ENCODE data around the gene HAP1. TPM values are rescaled to one million over a fixed set of nuclear protein-coding genes. Genes with fewer than 3 reads are reported as not detected.
"Not testable (repeated sequence)": the region's sequence is repeated elsewhere in the genome, so short reads cannot be mapped to it uniquely, and the experiment has no call there.

HAP1 gene
- total RNA-seq, 1 donor from 2014 or later, result 0.62 TPM

GRCh38 chr17:41777157-41777573 is 42.7 kb upstream of the HAP1 start:
- H3K9me3 ChIP-seq, result no peaks in the 10 kb centered on the region
- H3K36me3 ChIP-seq, result peaks cover 5% of the 10 kb centered on the region
- H3K4me1 ChIP-seq, result peaks cover 91% of the 10 kb centered on the region
- peak; percentile 37 to 52 for ATAC-seq
- intact Hi-C loops (cut with DNase I), result no loop called here
- TF ChIP-seq CTCF (IDR thresholded peaks at IDR 0.05), result no peak
- H3K27ac ChIP-seq, result peak overlapping the region; percentile 83
- no peak for DNase-seq
- no peak overlapping the region for H3K4me3 ChIP-seq
- H3K27me3 ChIP-seq (ENCODE audit: low read depth), result no peaks in the 10 kb centered on the region

GRCh38 chr17:41776262-41776900 is 41.9 kb upstream of the HAP1 start:
- ATAC-seq, DNase-seq: not testable (repeated sequence)
- H3K4me1 ChIP-seq, result peaks cover 89% of the 10 kb centered on the region

GRCh38 chr17:41775394-41776226 is 41.2 kb upstream of the HAP1 start:
- peaks cover 86% of the 10 kb centered on the region for H3K4me1 ChIP-seq
- intact Hi-C loops (cut with DNase I), result no loop called here
- TF ChIP-seq CTCF (IDR thresholded peaks at IDR 0.05), result no peak
- H3K4me3 ChIP-seq, result peak overlapping the region; percentile 0
- no peak for ATAC-seq
- no peaks in the 10 kb centered on the region for H3K9me3 ChIP-seq
- no peak for DNase-seq
- peaks cover 15% of the 10 kb centered on the region for H3K36me3 ChIP-seq
- H3K27ac ChIP-seq, result peak overlapping the region; percentile 83
- H3K27me3 ChIP-seq (ENCODE audit: low read depth), result no peaks in the 10 kb centered on the region

More at GRCh38 chr17:41776262-41776900, 41.9 kb upstream of the HAP1 start:
- H3K4me3 ChIP-seq; H3K9me3 ChIP-seq; H3K27me3 ChIP-seq (ENCODE audit: low read depth); H3K36me3 ChIP-seq; intact Hi-C loops (cut with DNase I): not testable (repeated sequence)
- peak overlapping the region; percentile 83 for H3K27ac ChIP-seq

- Histone ChIP-seq H3K4me3 (no peak overlapping the region), H3K4me1 (peaks cover 72% of the 10 kb centered on the region), H3K27ac (peak overlapping the region; percentile 46), H3K36me3 (peaks cover 34% of the 10 kb centered on the region), H3K9me3 (no peaks in the 10 kb centered on the region), H3K27me3 (ENCODE audit: low read depth) (no peaks in the 10 kb centered on the region)
- DNase-seq, result no peak
- no peak for ATAC-seq
- TF ChIP-seq CTCF (IDR thresholded peaks at IDR 0.05), result no peak
- intact Hi-C loops (cut with DNase I), result no loop called here
Observed at GRCh38 chr17:41773731-41774193, 39.3 kb upstream of the HAP1 start.

GRCh38 chr17:41773190-41773588 is 38.7 kb upstream of the HAP1 start:
- Histone ChIP-seq H3K9me3 (no peaks in the 10 kb centered on the region), H3K36me3 (peaks cover 40% of the 10 kb centered on the region), H3K27me3 (ENCODE audit: low read depth) (no peaks in the 10 kb centered on the region), H3K4me3 (no peak overlapping the region), H3K27ac (peak overlapping the region; percentile 46), H3K4me1 (peaks cover 67% of the 10 kb centered on the region)
- intact Hi-C loops (cut with DNase I), result no loop called here
- TF ChIP-seq CTCF (IDR thresholded peaks at IDR 0.05), result no peak
- DNase-seq (no peak), ATAC-seq (peak; percentile 45 to 47)
